Upper lobe of right lung (tissue), 1 donor: ENCODE measurements around the gene CHSY1. TPM values are rescaled to one million over a fixed set of nuclear protein-coding genes. Genes with fewer than 3 reads are reported as not detected.

Experiments used
- ATAC-seq: fragments of 200-7000 bp; cut with Tn5 transposase; one replicate; pipeline ENCODE4 v1.9.1; 2020; ENCODE audit warnings: mild to moderate bottlenecking, moderate library complexity
- DNase-seq: peaks from one replicate; pipeline ENCODE4 v3.0.0-alpha.2; 2020
- H3K27ac ChIP-seq: fragments of 200-600 bp; one replicate; pipeline ENCODE4 v1.8.0; 2022
- H3K27me3 ChIP-seq: fragments of 200-600 bp; one replicate; pipeline ENCODE4 v1.8.0; 2022; ENCODE audit warnings: mild to moderate bottlenecking
- H3K36me3 ChIP-seq: fragments of 200-600 bp; one replicate; pipeline ENCODE4 v1.8.0; 2022
- H3K4me1 ChIP-seq: fragments of 200-600 bp; one replicate; pipeline ENCODE4 v1.8.0; 2022
- H3K4me3 ChIP-seq: fragments of 200-600 bp; one replicate; pipeline ENCODE4 v1.8.0; 2022; ENCODE audit warnings: mild to moderate bottlenecking
- H3K9me3 ChIP-seq: fragments of 200-600 bp; one replicate; pipeline ENCODE4 v1.8.0; 2022
- intact Hi-C: fragments of 100-400 bp; cut with DNase I; formaldehyde crosslinking; loops from one replicate; pipeline ENCODE4 v1.11.0; 2022
- total RNA-seq: library from RNA; stranded (reverse); fragmentation: NEBNext Ultra II Directional; extraction: Animal tissue kit (Norgen Biotek cat#: 25700); gene quantifications from one replicate; pipeline ENCODE4 v1.2.1, GENCODE V29; 2021
- TF ChIP-seq, protein P1 (sequence below): fragments of 200-600 bp; IDR thresholded peaks from one replicate; pipeline ENCODE4 v1.8.0; 2022; ENCODE audit warnings: antibody characterized with exemption
- donor health status: DM: no; HTN: yes; CAD: no; lungs with severe emphysema.

Gene CHSY1
- total RNA-seq, 1 donor from 2014 or later = 40.6 TPM

DNA sequence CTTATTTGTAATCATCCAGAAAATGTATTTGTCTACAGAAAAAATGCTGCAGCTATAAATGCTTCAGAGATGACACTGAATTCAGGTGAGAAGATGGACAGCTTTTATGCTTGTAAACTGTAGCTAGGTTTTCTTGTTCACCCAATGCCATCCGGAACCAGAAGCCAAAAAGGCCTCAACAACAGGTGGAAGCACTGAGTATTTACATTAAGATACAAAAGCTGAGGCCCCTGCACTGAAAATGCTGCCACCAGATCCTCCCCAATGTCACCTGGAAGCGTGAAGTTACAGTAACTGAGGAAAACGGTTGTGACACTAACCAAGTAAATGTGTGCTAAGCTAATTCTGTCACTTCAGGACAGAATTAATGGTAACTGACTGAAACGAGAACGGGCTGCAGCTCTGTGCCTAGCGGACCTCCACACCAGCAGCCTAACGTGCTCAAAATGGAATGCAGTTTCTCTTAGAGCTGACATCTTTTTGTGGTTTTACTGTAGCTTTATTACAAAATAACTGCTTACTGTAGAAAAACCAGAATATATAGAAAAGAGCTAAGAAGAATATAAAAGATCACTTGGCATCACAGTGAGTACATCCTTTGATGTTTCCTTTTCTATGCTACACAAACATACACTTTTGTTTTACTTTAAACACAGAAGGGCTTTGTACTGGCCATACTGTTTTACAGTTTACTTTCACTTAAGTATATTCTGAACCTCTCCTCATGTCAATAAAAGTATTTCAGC is 7.6 kb downstream of the CHSY1 start:
- intact Hi-C loops = loop anchor here (10.0 kb wide), 1 partner anchor 59 kb away; no protein-coding TSS in a partner anchor
- H3K27ac ChIP-seq = peak overlapping the region; percentile 2
- TF ChIP-seq, protein P1, sequence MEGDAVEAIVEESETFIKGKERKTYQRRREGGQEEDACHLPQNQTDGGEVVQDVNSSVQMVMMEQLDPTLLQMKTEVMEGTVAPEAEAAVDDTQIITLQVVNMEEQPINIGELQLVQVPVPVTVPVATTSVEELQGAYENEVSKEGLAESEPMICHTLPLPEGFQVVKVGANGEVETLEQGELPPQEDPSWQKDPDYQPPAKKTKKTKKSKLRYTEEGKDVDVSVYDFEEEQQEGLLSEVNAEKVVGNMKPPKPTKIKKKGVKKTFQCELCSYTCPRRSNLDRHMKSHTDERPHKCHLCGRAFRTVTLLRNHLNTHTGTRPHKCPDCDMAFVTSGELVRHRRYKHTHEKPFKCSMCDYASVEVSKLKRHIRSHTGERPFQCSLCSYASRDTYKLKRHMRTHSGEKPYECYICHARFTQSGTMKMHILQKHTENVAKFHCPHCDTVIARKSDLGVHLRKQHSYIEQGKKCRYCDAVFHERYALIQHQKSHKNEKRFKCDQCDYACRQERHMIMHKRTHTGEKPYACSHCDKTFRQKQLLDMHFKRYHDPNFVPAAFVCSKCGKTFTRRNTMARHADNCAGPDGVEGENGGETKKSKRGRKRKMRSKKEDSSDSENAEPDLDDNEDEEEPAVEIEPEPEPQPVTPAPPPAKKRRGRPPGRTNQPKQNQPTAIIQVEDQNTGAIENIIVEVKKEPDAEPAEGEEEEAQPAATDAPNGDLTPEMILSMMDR = no peak

DNA sequence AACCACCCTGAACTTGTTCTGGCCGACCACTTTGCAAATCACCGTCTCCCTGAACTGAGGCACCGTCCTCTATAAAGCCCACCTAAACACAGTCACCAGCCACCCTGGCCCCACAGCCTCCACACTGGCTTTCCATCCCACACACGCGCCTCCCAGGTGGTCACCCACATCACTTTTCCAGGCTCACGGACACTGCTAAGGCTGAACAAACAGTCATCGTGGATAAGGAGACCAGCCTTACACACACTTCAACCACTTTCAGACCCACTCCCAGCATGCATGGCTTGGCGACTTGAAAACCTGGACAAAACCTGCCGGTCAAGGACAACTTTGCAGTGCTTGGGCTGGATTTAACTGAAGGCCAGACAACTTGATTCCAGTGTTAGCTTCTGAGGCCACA is 8.4 kb downstream of the CHSY1 start:
- no peak overlapping the region for H3K4me3 ChIP-seq
- no peaks in the 10 kb centered on the region for H3K27me3 ChIP-seq
- intact Hi-C loops = loop anchor here (10.0 kb wide), 1 partner anchor 59 kb away; no protein-coding TSS in a partner anchor
- peak; percentile 9 for ATAC-seq
- peaks cover 73% of the 10 kb centered on the region for H3K4me1 ChIP-seq
- TF ChIP-seq, protein P1 = no peak
- H3K27ac ChIP-seq = no peak overlapping the region
- no peaks in the 10 kb centered on the region for H3K9me3 ChIP-seq
- H3K36me3 ChIP-seq = no peaks in the 10 kb centered on the region
- no peak for DNase-seq

More for the DNA sequence above, 7.6 kb downstream of the CHSY1 start:
- Histone ChIP-seq H3K4me1 (peaks cover 68% of the 10 kb centered on the region), H3K9me3 (no peaks in the 10 kb centered on the region), H3K27me3 (no peaks in the 10 kb centered on the region), H3K4me3 (no peak overlapping the region), H3K36me3 (no peaks in the 10 kb centered on the region)
- no peak for DNase-seq
- no peak for ATAC-seq

DNA sequence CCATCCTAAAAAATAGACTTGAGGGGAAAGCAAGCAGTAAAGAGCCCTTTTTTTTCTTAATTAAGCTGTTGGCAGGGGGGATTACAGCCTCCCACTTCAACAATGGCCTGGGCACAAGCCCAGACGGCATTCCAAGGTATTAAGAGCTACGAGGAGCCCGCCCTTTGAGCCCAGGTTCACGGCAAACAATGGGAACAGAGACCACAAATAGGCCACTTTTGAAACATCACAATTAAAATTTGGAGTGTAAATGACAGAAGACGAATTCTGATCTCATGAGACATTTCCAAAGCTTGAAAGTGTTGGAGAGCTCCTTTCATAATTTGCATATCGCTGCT is 8.9 kb downstream of the CHSY1 start:
- ATAC-seq (no peak), DNase-seq (no peak)
- peaks cover 77% of the 10 kb centered on the region for H3K4me1 ChIP-seq
- TF ChIP-seq, protein P1 = no peak
- H3K27me3 ChIP-seq = no peaks in the 10 kb centered on the region
- H3K9me3 ChIP-seq = no peaks in the 10 kb centered on the region
- H3K36me3 ChIP-seq = no peaks in the 10 kb centered on the region
- no peak overlapping the region for H3K4me3 ChIP-seq
- H3K27ac ChIP-seq = peak overlapping the region; percentile 25
- intact Hi-C loops = loop anchor here (10.0 kb wide), 1 partner anchor 58 kb away; no protein-coding TSS in a partner anchor

DNA sequence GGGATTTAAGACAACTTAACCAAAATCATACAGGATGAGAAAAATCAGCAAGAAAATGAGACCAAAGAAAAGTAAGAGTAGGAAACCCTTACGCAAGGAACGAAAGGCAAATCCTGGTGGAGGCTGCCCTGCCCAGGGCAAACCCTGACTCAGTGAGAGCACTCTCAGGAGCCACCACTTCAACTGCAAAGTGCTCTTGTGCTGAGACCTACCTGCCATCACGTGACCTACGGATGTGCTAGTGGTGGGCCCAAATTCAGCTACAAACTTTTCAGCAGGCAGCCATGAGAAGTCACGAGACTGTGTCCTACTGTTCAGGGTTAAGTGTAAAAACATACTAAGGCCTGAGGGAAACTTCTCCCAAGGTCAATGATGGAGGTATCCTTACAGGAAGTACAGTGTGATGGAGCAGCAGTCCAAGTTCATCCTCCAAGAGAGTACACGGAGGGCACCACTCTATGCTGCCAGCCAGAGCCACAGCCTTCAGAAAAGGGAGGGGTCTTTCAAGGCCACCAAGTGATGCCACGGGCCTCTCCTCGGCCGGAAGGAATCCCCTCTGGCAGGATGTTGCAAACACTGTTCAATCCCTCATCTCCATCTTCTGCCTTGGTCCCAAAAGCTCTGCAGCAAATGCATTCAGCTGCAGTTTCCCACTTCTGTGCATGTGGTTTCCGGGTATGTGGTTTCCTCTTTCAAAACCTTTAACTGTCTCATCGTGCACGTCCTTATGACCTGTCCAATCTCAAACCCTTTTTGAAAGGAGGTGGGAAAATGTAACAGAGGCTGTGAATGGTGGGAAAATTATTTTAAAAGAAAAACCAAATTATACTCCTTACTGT is 9.5 kb downstream of the CHSY1 start:
- Histone ChIP-seq H3K27ac (peak overlapping the region; percentile 25), H3K36me3 (no peaks in the 10 kb centered on the region), H3K9me3 (no peaks in the 10 kb centered on the region), H3K4me1 (peaks cover 77% of the 10 kb centered on the region), H3K27me3 (no peaks in the 10 kb centered on the region), H3K4me3 (no peak overlapping the region)
- intact Hi-C loops = loop anchor here (10.0 kb wide), 1 partner anchor 58 kb away; no protein-coding TSS in a partner anchor
- TF ChIP-seq, protein P1 = no peak
- ATAC-seq (peak; percentile 80), DNase-seq (no peak)

DNA sequence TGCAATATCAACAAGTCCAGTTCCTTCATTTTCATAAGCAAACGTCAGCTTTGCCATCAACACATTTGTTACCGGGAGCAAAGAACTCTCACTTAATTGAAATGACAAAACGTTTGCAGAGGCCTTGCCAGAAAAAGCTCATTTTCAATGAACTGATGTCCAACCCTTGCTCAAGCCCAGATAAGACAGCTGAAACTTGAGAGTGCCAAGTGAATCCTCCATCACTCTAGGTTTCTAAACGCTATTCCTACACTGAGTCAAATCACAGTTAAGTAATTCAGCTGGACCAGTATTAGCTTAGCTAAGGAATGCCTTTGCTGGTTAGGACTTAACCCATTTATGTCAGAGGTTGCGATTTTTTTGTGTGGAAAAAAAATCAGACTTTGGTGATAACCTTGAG is 11.5 kb downstream of the CHSY1 start:
- Histone ChIP-seq H3K36me3 (no peaks in the 10 kb centered on the region), H3K4me3 (no peak overlapping the region), H3K4me1 (peaks cover 70% of the 10 kb centered on the region), H3K9me3 (no peaks in the 10 kb centered on the region), H3K27ac (no peak overlapping the region), H3K27me3 (no peaks in the 10 kb centered on the region)
- intact Hi-C loops = loop anchor here (10.0 kb wide), 1 partner anchor 56 kb away; no protein-coding TSS in a partner anchor
- ATAC-seq (peak; percentile 13), DNase-seq (no peak)
- TF ChIP-seq, protein P1 = no peak
